ENCODE results near the gene MRPL49. TPM values are rescaled to one million over a fixed set of nuclear protein-coding genes. Genes with fewer than 3 reads are reported as not detected.

MRPL49 gene
- total RNA-seq, 1 experiment from 2014 or later = 44.5 TPM

GRCh38 chr11:65084598-65085375, 37.3 kb upstream of the MRPL49 start:
- H4K20me1 ChIP-seq (ENCODE audit: insufficient read depth, low read depth, low read length) = peaks cover 8% of the 10 kb centered on the region; the same call in 1 of the 2 replicates
- H3K4me3 ChIP-seq (ENCODE audit: low read length) = peak overlapping the region; percentile 77
- no peaks in the 10 kb centered on the region for H3K9me2 ChIP-seq (replicated peaks; ENCODE audit: insufficient read depth, low read length)
- peaks cover 48% of the 10 kb centered on the region for H3K79me2 ChIP-seq (ENCODE audit: low read length)
- peaks cover 25% of the 10 kb centered on the region for H3K4me1 ChIP-seq (ENCODE audit: low read length)
- H3K27me3 ChIP-seq (ENCODE audit: low read length) = no peaks in the 10 kb centered on the region
- peaks cover 8% of the 10 kb centered on the region; the same call in 1 of the 2 replicates for H3K36me3 ChIP-seq (ENCODE audit: insufficient read depth, low read length)
- H3K27ac ChIP-seq (ENCODE audit: low read length) = peak overlapping the region; percentile 35
- peak overlapping the region; percentile 82 for H3K4me2 ChIP-seq (ENCODE audit: low read depth, low read length, poor library complexity, severe bottlenecking)
- H3K9me3 ChIP-seq (ENCODE audit: low read length) = no peaks in the 10 kb centered on the region
- no peak for DNase-seq
- peak overlapping the region; percentile 83 for H3K9ac ChIP-seq (ENCODE audit: low read length)
- H2AFZ ChIP-seq (ENCODE audit: low read length) = no peak overlapping the region

- no peaks in the 10 kb centered on the region for H3K9me2 ChIP-seq (replicated peaks; ENCODE audit: insufficient read depth, low read length)
- no peaks in the 10 kb centered on the region for H3K27me3 ChIP-seq (ENCODE audit: low read length)
- peak overlapping the region; percentile 82 for H3K4me2 ChIP-seq (ENCODE audit: low read depth, low read length, poor library complexity, severe bottlenecking)
- peak overlapping the region; percentile 77 for H3K4me3 ChIP-seq (ENCODE audit: low read length)
- peaks cover 8% of the 10 kb centered on the region; the same call in 1 of the 2 replicates for H3K36me3 ChIP-seq (ENCODE audit: insufficient read depth, low read length)
- DNase-seq = no peak
- H3K79me2 ChIP-seq (ENCODE audit: low read length) = peaks cover 48% of the 10 kb centered on the region
- peaks cover 25% of the 10 kb centered on the region for H3K4me1 ChIP-seq (ENCODE audit: low read length)
- no peak overlapping the region for H3K27ac ChIP-seq (ENCODE audit: low read length)
- H2AFZ ChIP-seq (ENCODE audit: low read length) = no peak overlapping the region
- H4K20me1 ChIP-seq (ENCODE audit: insufficient read depth, low read depth, low read length) = peaks cover 8% of the 10 kb centered on the region; the same call in 1 of the 2 replicates
- no peaks in the 10 kb centered on the region for H3K9me3 ChIP-seq (ENCODE audit: low read length)
- H3K9ac ChIP-seq (ENCODE audit: low read length) = peak overlapping the region; percentile 83
Observed at GRCh38 chr11:65085446-65085845, 36.7 kb upstream of the MRPL49 start.

GRCh38 chr11:65086809-65087208, 35.3 kb upstream of the MRPL49 start:
- no peaks in the 10 kb centered on the region for H3K27me3 ChIP-seq (ENCODE audit: low read length)
- H2AFZ ChIP-seq (ENCODE audit: low read length) = no peak overlapping the region
- H3K36me3 ChIP-seq (ENCODE audit: insufficient read depth, low read length) = peaks cover 8% of the 10 kb centered on the region; the same call in 1 of the 2 replicates
- peaks cover 38% of the 10 kb centered on the region for H3K79me2 ChIP-seq (ENCODE audit: low read length)
- no peak overlapping the region for H3K9ac ChIP-seq (ENCODE audit: low read length)
- H4K20me1 ChIP-seq (ENCODE audit: insufficient read depth, low read depth, low read length) = peaks cover 8% of the 10 kb centered on the region; the same call in 1 of the 2 replicates
- H3K27ac ChIP-seq (ENCODE audit: low read length) = no peak overlapping the region
- H3K4me3 ChIP-seq (ENCODE audit: low read length) = no peak overlapping the region
- DNase-seq = no peak
- no peaks in the 10 kb centered on the region for H3K9me3 ChIP-seq (ENCODE audit: low read length)
- no peaks in the 10 kb centered on the region for H3K9me2 ChIP-seq (replicated peaks; ENCODE audit: insufficient read depth, low read length)
- peaks cover 23% of the 10 kb centered on the region for H3K4me1 ChIP-seq (ENCODE audit: low read length)
- H3K4me2 ChIP-seq (ENCODE audit: low read depth, low read length, poor library complexity, severe bottlenecking) = no peak overlapping the region

GRCh38 chr11:65087216-65087615, 34.9 kb upstream of the MRPL49 start:
- Histone ChIP-seq H3K27ac (ENCODE audit: low read length) (no peak overlapping the region), H3K9ac (ENCODE audit: low read length) (no peak overlapping the region), H3K9me2 (replicated peaks; ENCODE audit: insufficient read depth, low read length) (no peaks in the 10 kb centered on the region), H3K4me2 (ENCODE audit: low read depth, low read length, poor library complexity, severe bottlenecking) (no peak overlapping the region), H3K27me3 (ENCODE audit: low read length) (no peaks in the 10 kb centered on the region), H3K9me3 (ENCODE audit: low read length) (no peaks in the 10 kb centered on the region), H3K4me1 (ENCODE audit: low read length) (peaks cover 19% of the 10 kb centered on the region), H3K79me2 (ENCODE audit: low read length) (peaks cover 34% of the 10 kb centered on the region), H3K36me3 (ENCODE audit: insufficient read depth, low read length) (peaks cover 8% of the 10 kb centered on the region; the same call in 1 of the 2 replicates), H3K4me3 (ENCODE audit: low read length) (no peak overlapping the region), H4K20me1 (ENCODE audit: insufficient read depth, low read depth, low read length) (peaks cover 8% of the 10 kb centered on the region; the same call in 1 of the 2 replicates), H2AFZ (ENCODE audit: low read length) (no peak overlapping the region)
- DNase-seq = no peak

GRCh38 chr11:65087827-65088226, 34.3 kb upstream of the MRPL49 start:
- H3K27ac ChIP-seq (ENCODE audit: low read length) = no peak overlapping the region
- H3K79me2 ChIP-seq (ENCODE audit: low read length) = peaks cover 29% of the 10 kb centered on the region
- no peaks in the 10 kb centered on the region for H3K9me3 ChIP-seq (ENCODE audit: low read length)
- H3K9ac ChIP-seq (ENCODE audit: low read length) = no peak overlapping the region
- no peak overlapping the region for H2AFZ ChIP-seq (ENCODE audit: low read length)
- peaks cover 14% of the 10 kb centered on the region for H3K4me1 ChIP-seq (ENCODE audit: low read length)
- no peak overlapping the region for H3K4me3 ChIP-seq (ENCODE audit: low read length)
- H3K36me3 ChIP-seq (ENCODE audit: insufficient read depth, low read length) = peaks cover 8% of the 10 kb centered on the region; the same call in 1 of the 2 replicates
- no peaks in the 10 kb centered on the region for H3K9me2 ChIP-seq (replicated peaks; ENCODE audit: insufficient read depth, low read length)
- no peaks in the 10 kb centered on the region for H3K27me3 ChIP-seq (ENCODE audit: low read length)
- no peak for DNase-seq
- H4K20me1 ChIP-seq (ENCODE audit: insufficient read depth, low read depth, low read length) = peaks cover 8% of the 10 kb centered on the region; the same call in 1 of the 2 replicates
- no peak overlapping the region for H3K4me2 ChIP-seq (ENCODE audit: low read depth, low read length, poor library complexity, severe bottlenecking)

GRCh38 chr11:65089621-65090020, 32.5 kb upstream of the MRPL49 start:
- H3K36me3 ChIP-seq (ENCODE audit: insufficient read depth, low read length) = peaks cover 8% of the 10 kb centered on the region; the same call in 1 of the 2 replicates
- H3K79me2 ChIP-seq (ENCODE audit: low read length) = peaks cover 15% of the 10 kb centered on the region
- no peak overlapping the region for H3K27ac ChIP-seq (ENCODE audit: low read length)
- no peak for DNase-seq
- no peak overlapping the region for H3K4me3 ChIP-seq (ENCODE audit: low read length)
- H3K9me3 ChIP-seq (ENCODE audit: low read length) = no peaks in the 10 kb centered on the region
- no peak overlapping the region for H2AFZ ChIP-seq (ENCODE audit: low read length)
- no peak overlapping the region for H3K9ac ChIP-seq (ENCODE audit: low read length)
- peaks cover 10% of the 10 kb centered on the region for H3K4me1 ChIP-seq (ENCODE audit: low read length)
- H4K20me1 ChIP-seq (ENCODE audit: insufficient read depth, low read depth, low read length) = peaks cover 6% of the 10 kb centered on the region; the same call in 1 of the 2 replicates
- no peaks in the 10 kb centered on the region for H3K27me3 ChIP-seq (ENCODE audit: low read length)
- H3K9me2 ChIP-seq (replicated peaks; ENCODE audit: insufficient read depth, low read length) = no peaks in the 10 kb centered on the region
- no peak overlapping the region for H3K4me2 ChIP-seq (ENCODE audit: low read depth, low read length, poor library complexity, severe bottlenecking)

- DNase-seq = no peak
- Histone ChIP-seq H3K36me3 (ENCODE audit: insufficient read depth, low read length) (peaks cover 4% of the 10 kb centered on the region; the same call in 1 of the 2 replicates), H3K9me2 (replicated peaks; ENCODE audit: insufficient read depth, low read length) (no peaks in the 10 kb centered on the region), H4K20me1 (ENCODE audit: insufficient read depth, low read depth, low read length) (no peaks in the 10 kb centered on the region), H2AFZ (ENCODE audit: low read length) (no peak overlapping the region), H3K4me2 (ENCODE audit: low read depth, low read length, poor library complexity, severe bottlenecking) (no peak overlapping the region), H3K4me3 (ENCODE audit: low read length) (no peak overlapping the region), H3K27me3 (ENCODE audit: low read length) (no peaks in the 10 kb centered on the region), H3K27ac (ENCODE audit: low read length) (no peak overlapping the region), H3K9me3 (ENCODE audit: low read length) (no peaks in the 10 kb centered on the region), H3K9ac (ENCODE audit: low read length) (no peak overlapping the region), H3K4me1 (ENCODE audit: low read length) (peaks cover 1% of the 10 kb centered on the region), H3K79me2 (ENCODE audit: low read length) (peaks cover 5% of the 10 kb centered on the region)
Observed at GRCh38 chr11:65090628-65091027, 31.5 kb upstream of the MRPL49 start.

- DNase-seq = no peak
- Histone ChIP-seq H3K27me3 (ENCODE audit: low read length) (no peaks in the 10 kb centered on the region), H3K79me2 (ENCODE audit: low read length) (peaks cover 33% of the 10 kb centered on the region), H3K27ac (ENCODE audit: low read length) (no peak overlapping the region), H3K9me3 (ENCODE audit: low read length) (no peaks in the 10 kb centered on the region), H3K9me2 (replicated peaks; ENCODE audit: insufficient read depth, low read length) (no peaks in the 10 kb centered on the region), H2AFZ (ENCODE audit: low read length) (peak overlapping the region; percentile 33; the same call in 1 of the 2 replicates), H4K20me1 (ENCODE audit: insufficient read depth, low read depth, low read length) (no peaks in the 10 kb centered on the region), H3K4me1 (ENCODE audit: low read length) (peaks cover 13% of the 10 kb centered on the region), H3K36me3 (ENCODE audit: insufficient read depth, low read length) (peaks cover 7% of the 10 kb centered on the region; the same call in 1 of the 2 replicates), H3K4me2 (ENCODE audit: low read depth, low read length, poor library complexity, severe bottlenecking) (peak overlapping the region; percentile 89), H3K9ac (ENCODE audit: low read length) (peak overlapping the region; percentile 86), H3K4me3 (ENCODE audit: low read length) (peak overlapping the region; percentile 79)
Observed at GRCh38 chr11:65095427-65095826, 26.7 kb upstream of the MRPL49 start.
